MG63 (cell line): Measurements from ENCODE around the gene GLT6D1. TPM values are rescaled to one million over a fixed set of nuclear protein-coding genes. Genes with fewer than 3 reads are reported as not detected.

Experiments
- DNase-seq: peaks from one replicate; pipeline ENCODE4 v3.0.0-alpha.2; 2020
- H3K27me3 ChIP-seq: fragments of 250-450 bp; sonication (Bioruptor Pico); 2 replicates; pipeline ENCODE4 v1.5.1; 2020; ENCODE audit warnings: mild to moderate bottlenecking, moderate library complexity
- H3K36me3 ChIP-seq: fragments of 250-450 bp; sonication (Bioruptor Pico); 2 replicates; pipeline ENCODE4 v1.5.1; 2020; ENCODE audit warnings: mild to moderate bottlenecking, moderate library complexity
- H3K4me3 ChIP-seq: fragments of 250-450 bp; sonication (Bioruptor Pico); 2 replicates; pipeline ENCODE4 v1.5.1; 2020; ENCODE audit warnings: mild to moderate bottlenecking, moderate library complexity
- H3K9me3 ChIP-seq: fragments of 250-450 bp; sonication (Bioruptor Pico); 2 replicates; pipeline ENCODE4 v1.5.1; 2020; ENCODE audit warnings: mild to moderate bottlenecking, moderate library complexity
- total RNA-seq: library from RNA; depleted of rRNA; stranded (reverse); fragments of >200 nt; shearing (Covaris generic); gene quantifications from 2 replicates; pipeline ENCODE4 v1.2.3, GENCODE V29; 2014; ENCODE audit warnings: low replicate concordance

GLT6D1 gene
- total RNA-seq, 1 experiment from 2014 or later: not detected

DNA sequence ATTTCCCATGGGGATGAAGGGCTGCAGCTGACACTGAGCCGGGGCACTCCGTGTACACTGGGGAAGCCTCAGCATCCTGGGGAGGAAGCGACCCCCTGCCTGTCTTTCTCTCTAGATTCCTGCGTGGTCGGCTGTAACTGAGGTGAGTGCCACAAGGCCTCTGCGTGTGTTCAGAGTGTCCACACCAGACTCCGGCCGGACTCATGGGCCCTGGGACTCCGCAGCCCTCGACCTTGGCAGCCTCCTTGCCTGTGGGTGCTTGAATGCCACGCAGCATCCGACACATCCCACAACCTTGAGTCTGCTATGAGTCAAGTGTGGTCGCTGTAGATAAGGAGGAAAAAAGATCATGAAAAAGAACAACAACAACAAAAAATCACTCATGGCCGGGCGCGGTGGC lies 54.4 kb downstream of the GLT6D1 start:
- H3K27me3 ChIP-seq: no peaks in the 10 kb centered on the region
- no peak overlapping the region for H3K4me3 ChIP-seq
- no peak for DNase-seq
- H3K9me3 ChIP-seq: no peaks in the 10 kb centered on the region
- no peaks in the 10 kb centered on the region for H3K36me3 ChIP-seq

DNA sequence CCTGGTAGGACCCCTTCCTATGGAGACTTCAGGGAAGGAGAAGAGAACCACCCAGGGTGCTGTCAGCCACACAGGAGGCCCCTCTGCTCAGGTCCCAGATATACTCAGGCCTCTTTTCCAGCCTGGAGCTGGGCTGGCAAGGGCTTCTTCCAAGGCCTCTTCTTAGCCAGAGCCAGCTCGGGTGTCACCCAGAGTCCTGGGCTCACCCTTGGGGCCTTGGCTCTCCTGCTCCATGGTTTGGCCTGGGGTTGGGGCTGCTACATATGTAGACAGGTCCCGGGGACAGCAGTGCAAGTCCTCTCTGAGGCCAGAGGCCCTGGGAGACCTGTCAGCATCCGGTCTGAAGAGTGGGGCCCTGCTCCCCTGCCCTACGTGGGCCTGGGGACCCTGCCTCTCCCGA lies 55.0 kb downstream of the GLT6D1 start:
- Histone ChIP-seq H3K4me3 (no peak overlapping the region), H3K36me3 (no peaks in the 10 kb centered on the region), H3K9me3 (no peaks in the 10 kb centered on the region), H3K27me3 (no peaks in the 10 kb centered on the region)
- no peak for DNase-seq

DNA sequence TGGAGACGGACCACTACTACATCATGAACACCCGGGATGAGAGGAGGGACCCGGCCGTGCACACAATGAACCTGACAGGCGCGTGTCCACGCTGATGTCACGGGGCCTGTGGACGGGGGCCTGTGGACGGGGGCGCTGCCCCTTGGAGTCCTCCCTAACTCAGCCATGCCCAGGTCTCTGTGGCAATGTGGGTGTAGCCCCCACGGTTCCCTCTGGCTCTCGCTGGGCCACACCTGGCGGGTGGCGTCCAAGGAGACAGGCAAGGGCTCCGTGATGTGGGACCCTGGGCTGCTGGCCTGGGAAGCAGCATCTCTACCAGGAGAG lies 55.7 kb downstream of the GLT6D1 start:
- Histone ChIP-seq H3K9me3 (no peaks in the 10 kb centered on the region), H3K4me3 (no peak overlapping the region), H3K36me3 (no peaks in the 10 kb centered on the region), H3K27me3 (no peaks in the 10 kb centered on the region)
- no peak for DNase-seq

DNA sequence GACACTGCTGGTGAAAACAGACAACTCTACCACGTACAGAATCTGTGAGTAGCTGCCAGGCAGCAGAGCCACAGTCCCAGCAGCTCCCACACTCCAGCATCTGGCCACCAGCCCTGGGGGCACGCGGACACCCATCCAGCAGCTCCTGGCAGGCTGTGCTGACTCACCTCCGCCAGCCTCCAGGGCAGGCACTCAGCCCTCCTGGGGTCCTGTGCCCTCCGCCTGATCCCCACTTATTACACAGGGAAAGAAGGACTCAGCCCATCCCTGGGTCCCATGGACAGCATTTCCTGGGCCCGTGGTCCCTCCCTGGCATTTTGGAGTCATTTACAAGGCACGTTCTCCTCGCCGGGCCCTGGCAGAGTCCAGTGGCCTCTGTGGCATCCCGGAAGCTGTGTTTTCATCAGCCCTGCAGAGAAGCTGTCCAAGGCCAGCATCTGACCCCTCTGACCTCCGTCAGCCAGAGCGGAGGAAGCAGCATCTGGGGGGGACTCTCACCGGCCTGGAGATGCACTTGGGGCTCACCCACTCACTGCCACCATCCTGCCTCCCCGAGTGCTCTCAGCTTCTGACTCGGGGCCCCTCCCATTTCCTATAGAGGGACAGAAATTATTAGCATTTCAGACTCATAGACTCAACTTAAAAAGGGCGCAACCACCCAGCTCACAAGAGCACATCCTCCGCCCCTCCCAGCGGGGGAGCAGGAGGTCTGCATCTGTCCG lies 56.2 kb downstream of the GLT6D1 start:
- Histone ChIP-seq H3K9me3 (no peaks in the 10 kb centered on the region), H3K36me3 (no peaks in the 10 kb centered on the region), H3K27me3 (no peaks in the 10 kb centered on the region), H3K4me3 (no peak overlapping the region)
- DNase-seq: peak; percentile 37

DNA sequence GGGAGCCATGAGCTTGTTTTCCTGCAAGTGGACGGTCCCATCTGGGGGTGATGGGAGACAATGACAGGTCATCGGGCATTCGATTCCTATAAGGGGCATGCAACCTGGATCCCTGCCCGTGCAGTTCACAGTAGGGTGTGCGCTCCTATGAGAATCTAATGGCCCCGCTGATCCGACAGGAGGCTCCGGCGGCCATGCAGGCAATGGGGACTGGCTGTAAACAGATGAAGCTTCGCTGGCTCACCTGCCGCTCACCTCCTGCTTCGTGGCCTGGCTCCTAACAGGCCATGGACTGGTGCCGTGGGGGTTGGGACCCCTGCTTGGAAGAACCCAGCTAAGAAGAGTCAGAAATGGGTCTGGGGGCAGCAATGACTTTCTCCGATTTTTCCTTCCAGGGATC lies 56.8 kb downstream of the GLT6D1 start:
- Histone ChIP-seq H3K4me3 (no peak overlapping the region), H3K9me3 (no peaks in the 10 kb centered on the region), H3K27me3 (no peaks in the 10 kb centered on the region), H3K36me3 (no peaks in the 10 kb centered on the region)
- no peak for DNase-seq

DNA sequence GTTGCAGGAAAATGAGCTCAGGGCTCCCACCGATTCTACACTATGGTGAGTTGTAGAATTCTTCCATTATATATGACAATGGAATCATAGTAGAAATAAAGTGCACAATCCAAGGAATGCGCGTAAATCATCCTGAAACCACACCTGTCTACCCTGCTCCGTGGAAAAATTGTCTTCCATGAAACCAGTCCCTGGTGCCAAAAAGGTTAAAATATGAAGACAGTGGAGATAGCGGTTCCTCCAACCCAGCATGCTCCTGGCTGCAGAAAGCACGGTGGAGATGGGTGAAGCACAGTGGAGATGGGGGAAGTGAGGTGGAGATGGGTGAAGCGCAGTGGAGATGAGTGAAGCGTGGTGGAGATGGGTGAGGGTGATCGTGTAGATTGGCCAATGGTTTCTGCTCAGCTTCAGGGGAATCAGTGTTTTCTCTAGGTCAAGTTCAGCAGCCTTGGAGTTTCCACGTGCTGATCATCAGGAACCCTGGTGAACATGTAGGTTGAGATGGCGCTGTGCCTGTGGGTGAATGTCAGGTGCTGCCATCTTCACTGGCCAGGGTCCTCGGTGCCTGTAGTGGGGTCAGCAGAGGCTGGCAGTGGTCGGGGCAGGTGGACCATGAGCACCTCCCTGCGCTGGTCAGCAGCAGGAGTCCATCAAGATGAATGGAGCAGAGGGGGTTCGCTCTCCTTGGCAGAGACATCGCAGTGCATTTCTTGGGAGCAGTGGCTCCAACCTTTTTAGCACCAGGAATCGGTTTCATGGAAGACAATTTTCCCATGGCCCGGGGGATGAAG lies 57.5 kb downstream of the GLT6D1 start:
- Histone ChIP-seq H3K27me3 (no peaks in the 10 kb centered on the region), H3K9me3 (no peaks in the 10 kb centered on the region), H3K36me3 (no peaks in the 10 kb centered on the region), H3K4me3 (no peak overlapping the region)
- no peak for DNase-seq

DNA sequence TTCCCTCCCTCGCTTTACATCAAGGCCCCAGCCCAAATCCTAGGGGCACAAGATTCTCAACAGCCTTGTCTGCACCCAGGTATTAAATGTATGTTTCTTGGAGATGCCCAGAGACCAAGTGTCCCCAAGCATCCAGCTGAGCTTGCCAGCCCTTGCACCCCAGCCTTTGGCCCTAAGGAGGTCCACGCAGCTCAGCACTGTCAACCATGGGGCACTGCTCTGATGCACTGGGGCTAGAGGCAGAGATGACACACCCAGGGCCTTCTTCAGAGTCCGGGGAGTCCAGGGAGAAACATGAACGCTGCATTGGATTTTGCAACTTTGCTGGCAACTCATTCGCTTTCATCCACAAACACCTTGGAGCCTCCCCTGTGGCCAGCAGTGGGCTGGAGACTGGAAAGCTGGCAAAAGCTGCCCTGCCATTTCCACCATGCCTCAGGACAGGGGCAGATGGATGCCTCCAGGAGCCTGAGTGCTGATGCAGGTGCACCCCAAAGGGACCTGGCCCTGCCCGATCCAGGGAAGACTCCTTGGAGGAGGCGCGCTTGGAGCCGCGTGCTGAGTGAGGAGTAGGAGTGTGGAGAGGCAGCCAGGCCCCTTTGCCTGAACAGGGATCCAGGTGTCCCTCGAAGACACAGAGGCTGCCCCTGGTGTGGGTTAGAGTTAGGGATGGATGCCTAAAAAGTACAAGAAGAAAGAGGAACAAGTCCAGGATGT lies 58.5 kb downstream of the GLT6D1 start:
- H3K4me3 ChIP-seq: no peak overlapping the region
- H3K9me3 ChIP-seq: no peaks in the 10 kb centered on the region
- H3K27me3 ChIP-seq: no peaks in the 10 kb centered on the region
- DNase-seq: no peak
- H3K36me3 ChIP-seq: no peaks in the 10 kb centered on the region

DNA sequence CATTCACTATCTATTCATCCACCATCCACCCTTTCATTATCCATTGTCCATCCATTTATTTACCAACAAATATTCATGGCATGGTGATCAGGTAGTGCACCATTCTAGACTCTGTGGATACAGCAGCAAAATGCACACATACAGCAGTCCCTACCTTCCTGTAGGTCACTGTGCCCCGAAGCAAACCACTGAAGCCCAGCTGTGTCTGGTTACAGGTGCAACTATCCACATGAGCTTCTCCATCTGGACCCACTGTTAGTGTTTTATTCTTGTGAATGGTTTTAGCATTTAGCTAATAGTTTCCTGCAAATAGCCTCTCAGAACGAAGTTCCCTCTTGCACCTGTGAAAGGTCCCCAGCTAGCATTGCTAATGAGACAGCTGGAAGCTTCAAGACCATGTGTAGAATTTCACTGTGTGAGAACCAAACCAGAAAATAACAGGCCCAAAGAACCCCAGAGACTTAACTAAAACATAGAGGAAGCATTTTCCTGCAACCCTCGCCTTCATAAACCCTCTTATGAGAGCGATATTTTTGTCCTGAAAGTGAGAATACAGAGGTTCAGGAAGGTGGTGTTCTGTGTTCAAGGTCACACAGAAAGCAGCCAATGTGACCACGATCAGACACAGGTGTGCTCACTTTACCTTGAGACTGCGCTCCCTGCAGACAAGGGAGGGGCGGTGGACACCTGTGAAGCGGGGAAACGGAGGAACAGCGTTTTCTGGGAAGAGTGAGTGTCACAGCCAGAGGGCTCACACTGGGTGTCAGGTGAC lies 59.3 kb downstream of the GLT6D1 start:
- no peak overlapping the region for H3K4me3 ChIP-seq
- H3K27me3 ChIP-seq: no peaks in the 10 kb centered on the region
- no peak for DNase-seq
- H3K9me3 ChIP-seq: no peaks in the 10 kb centered on the region
- H3K36me3 ChIP-seq: no peaks in the 10 kb centered on the region

DNA sequence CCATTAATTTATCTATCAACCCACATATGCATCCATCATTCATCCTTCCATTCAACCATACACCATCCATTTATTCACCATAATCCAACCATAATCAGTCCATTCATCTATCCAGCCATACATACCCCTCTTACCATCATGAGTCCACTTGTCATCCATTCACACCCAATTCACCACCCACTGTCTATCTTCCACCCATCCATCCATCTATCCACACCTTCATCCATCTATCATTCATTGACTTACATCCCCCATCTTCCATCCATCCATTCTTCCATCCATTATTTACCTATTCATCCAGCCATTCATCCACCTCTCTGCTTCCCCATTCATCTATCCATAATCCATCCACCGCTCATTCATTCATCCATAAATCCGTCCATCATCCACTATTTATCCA lies 60.0 kb downstream of the GLT6D1 start:
- DNase-seq: no peak
- Histone ChIP-seq H3K36me3 (no peaks in the 10 kb centered on the region), H3K27me3 (no peaks in the 10 kb centered on the region), H3K4me3 (no peak overlapping the region), H3K9me3 (no peaks in the 10 kb centered on the region)

DNA sequence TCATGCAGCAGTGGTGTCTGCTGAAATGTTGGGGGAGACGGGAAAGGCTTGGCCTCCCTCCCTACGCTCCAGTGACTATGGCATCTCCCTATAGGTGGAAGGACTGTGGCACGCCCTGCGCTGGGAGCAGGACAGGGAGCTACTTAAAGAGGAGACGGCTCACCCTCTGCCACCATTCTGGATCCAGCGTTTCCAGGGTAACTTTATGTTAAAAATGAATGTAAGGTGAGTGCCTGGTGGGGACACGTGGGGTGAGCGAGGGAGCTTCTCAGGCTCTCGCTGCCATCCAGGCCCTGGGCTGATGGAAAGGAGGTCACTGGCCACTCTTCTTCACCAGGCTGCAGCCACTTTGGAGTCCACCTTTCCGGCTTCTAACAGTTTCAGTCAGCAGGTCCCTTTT lies 62.1 kb downstream of the GLT6D1 start:
- H3K27me3 ChIP-seq: no peaks in the 10 kb centered on the region
- H3K9me3 ChIP-seq: no peaks in the 10 kb centered on the region

DNA sequence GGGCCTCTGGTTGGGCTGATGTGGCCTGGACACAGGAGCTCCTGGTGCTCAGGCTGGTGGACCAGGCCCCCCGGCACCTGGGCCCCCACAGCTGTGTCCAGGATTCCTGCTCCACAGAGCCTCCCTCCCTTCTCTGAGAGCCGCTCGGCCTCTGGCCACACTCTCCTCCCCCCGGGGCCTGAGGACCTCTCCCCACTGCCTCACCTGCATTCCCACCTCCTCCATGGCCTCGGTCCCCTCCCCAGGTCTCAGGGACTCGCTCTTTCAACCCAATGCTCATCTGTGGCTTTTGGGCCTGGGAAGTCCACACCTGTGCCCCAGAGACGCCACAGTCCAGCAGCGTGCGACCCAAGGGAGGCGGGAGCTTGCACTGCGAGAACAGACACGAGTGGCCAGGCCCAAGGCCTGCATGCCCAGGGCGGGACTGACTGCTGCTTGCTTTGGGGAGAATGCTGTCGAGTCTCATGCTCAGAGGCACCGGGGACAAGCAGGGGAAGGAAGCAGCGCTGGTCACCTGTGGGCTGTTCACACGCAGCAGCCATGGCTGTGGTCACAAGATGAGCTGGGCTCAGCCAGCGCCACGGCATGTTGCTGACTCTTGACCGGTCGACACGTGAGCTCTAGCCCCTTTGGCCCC lies 63.2 kb downstream of the GLT6D1 start:
- H3K36me3 ChIP-seq: no peaks in the 10 kb centered on the region
- H3K27me3 ChIP-seq: no peaks in the 10 kb centered on the region
- no peak overlapping the region for H3K4me3 ChIP-seq
- no peak for DNase-seq
- H3K9me3 ChIP-seq: no peaks in the 10 kb centered on the region

More for the DNA sequence above, 62.1 kb downstream of the GLT6D1 start:
- no peaks in the 10 kb centered on the region for H3K36me3 ChIP-seq
- no peak overlapping the region for H3K4me3 ChIP-seq
- no peak for DNase-seq

DNA sequence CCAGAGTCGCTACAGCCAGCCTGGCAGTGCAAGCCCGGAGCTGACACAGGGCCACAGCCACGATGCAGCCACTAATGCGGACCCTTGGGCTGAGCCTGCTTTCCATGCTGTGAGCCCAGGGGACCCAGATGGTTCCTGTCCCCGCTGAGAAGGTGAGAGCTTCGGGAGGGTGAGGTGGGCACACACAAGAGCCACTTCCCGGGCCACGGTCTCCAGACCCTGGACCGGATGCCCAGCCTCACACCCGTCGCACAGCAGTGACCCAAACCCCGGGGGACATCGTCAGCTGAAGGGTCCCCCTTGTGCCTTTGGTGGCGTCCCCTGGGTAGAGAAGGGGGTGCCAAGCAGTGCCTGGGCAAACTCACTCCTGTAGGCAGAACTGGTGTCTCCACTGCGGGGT lies 64.4 kb downstream of the GLT6D1 start:
- Histone ChIP-seq H3K36me3 (no peaks in the 10 kb centered on the region), H3K4me3 (no peak overlapping the region), H3K27me3 (no peaks in the 10 kb centered on the region), H3K9me3 (no peaks in the 10 kb centered on the region)
- DNase-seq: no peak

DNA sequence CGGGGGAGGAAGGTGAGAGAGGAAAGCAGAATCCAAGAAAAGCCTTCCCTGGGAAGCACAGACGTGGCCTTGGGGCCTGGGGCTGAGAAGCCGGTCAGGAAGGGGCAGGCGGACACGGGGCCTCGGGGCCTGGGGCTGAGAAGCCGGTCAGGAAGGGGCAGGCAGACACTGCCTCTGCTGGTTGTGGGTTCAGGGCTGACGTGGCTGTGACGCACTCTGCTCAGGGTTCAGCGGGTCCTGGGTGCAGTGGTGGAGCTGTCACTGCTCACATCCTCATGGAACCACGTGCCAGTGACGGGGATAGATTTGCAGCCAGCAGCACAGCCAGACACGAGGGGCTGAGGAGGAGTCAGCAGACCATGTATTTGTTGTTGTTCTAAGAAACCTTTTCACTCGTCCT lies 65.0 kb downstream of the GLT6D1 start:
- H3K36me3 ChIP-seq: no peaks in the 10 kb centered on the region
- no peak overlapping the region for H3K4me3 ChIP-seq
- H3K9me3 ChIP-seq: peaks cover 2% of the 10 kb centered on the region; the same call in 1 of the 2 replicates
- H3K27me3 ChIP-seq: no peaks in the 10 kb centered on the region
- DNase-seq: no peak
